ENCODE data around the gene BMERB1.

DNA sequence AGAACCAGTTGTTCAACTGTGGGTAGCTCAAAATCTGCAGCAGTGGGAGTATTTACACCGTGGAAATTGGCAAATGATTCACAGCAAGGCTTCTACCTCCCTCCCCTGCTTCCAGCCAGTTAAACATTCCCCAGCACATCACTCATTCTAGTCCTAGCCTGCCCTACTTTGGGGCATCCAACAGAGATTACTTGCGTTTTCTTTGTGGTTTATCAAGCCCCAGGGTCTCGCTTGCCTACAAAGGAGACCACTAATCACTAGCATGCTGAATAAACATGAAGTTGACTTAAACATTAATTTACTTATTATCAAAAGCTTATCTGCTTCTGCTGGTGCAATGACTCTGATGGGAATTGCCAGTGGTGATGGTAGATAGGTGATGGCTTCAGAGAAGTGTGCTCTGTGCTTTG is 114.1 kb downstream of the BMERB1 start:
- TF ChIP-seq, protein P1, sequence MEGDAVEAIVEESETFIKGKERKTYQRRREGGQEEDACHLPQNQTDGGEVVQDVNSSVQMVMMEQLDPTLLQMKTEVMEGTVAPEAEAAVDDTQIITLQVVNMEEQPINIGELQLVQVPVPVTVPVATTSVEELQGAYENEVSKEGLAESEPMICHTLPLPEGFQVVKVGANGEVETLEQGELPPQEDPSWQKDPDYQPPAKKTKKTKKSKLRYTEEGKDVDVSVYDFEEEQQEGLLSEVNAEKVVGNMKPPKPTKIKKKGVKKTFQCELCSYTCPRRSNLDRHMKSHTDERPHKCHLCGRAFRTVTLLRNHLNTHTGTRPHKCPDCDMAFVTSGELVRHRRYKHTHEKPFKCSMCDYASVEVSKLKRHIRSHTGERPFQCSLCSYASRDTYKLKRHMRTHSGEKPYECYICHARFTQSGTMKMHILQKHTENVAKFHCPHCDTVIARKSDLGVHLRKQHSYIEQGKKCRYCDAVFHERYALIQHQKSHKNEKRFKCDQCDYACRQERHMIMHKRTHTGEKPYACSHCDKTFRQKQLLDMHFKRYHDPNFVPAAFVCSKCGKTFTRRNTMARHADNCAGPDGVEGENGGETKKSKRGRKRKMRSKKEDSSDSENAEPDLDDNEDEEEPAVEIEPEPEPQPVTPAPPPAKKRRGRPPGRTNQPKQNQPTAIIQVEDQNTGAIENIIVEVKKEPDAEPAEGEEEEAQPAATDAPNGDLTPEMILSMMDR (IDR thresholded peaks at IDR 0.05; ENCODE audit: poor library complexity), result no peak
- no peak for TF ChIP-seq EZH2phosphoT487 (IDR thresholded peaks at IDR 0.05; ENCODE audit: low read depth, severe bottlenecking, unreplicated experiment)
- no peak for TF ChIP-seq EZH2 (IDR thresholded peaks at IDR 0.05; ENCODE audit: borderline replicate concordance)
